ENCODE data around the gene KIF3A.

GRCh38 chr5:132759114-132760048, 22.0 kb upstream of the KIF3A start:
- TF ChIP-seq POLR2A (IDR thresholded peaks at IDR 0.05; ENCODE audit: low read length) (no peak), GATA1 (IDR thresholded peaks at IDR 0.05; ENCODE audit: low read depth, low read length) (no peak)

All from erythroblast (primary cell).